ENCODE data around the gene UNC45B.

- TF ChIP-seq, protein P1, sequence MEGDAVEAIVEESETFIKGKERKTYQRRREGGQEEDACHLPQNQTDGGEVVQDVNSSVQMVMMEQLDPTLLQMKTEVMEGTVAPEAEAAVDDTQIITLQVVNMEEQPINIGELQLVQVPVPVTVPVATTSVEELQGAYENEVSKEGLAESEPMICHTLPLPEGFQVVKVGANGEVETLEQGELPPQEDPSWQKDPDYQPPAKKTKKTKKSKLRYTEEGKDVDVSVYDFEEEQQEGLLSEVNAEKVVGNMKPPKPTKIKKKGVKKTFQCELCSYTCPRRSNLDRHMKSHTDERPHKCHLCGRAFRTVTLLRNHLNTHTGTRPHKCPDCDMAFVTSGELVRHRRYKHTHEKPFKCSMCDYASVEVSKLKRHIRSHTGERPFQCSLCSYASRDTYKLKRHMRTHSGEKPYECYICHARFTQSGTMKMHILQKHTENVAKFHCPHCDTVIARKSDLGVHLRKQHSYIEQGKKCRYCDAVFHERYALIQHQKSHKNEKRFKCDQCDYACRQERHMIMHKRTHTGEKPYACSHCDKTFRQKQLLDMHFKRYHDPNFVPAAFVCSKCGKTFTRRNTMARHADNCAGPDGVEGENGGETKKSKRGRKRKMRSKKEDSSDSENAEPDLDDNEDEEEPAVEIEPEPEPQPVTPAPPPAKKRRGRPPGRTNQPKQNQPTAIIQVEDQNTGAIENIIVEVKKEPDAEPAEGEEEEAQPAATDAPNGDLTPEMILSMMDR (IDR thresholded peaks at IDR 0.05): no peak
- TF ChIP-seq POLR2A (IDR thresholded peaks at IDR 0.05): no peak
Observed at GRCh38 chr17:35104844-35105450, 42.7 kb upstream of the UNC45B start.

All from testis (tissue), 2 donors.